ENCODE results near the gene PRKAG2.

DNA sequence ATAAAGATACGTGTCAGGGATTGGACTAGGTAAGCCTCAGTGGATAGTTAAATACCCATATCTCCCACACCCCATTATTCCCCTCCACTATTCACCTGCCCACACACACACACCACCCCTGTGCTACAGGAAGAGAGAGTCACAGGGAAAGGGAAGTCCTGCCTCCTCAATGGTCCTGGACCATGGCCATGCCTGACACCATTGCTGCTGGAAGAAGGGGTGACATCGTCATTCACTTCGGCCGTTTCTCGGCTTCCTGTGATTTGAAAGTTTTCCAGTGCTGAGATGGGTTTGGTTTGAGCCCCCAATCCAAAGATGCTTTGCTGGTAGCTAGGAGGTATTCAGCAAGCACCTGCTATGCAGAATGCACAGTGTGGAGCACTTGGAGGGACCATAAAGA lies 18.5 kb downstream of the PRKAG2 start:
- TF ChIP-seq, protein P1, sequence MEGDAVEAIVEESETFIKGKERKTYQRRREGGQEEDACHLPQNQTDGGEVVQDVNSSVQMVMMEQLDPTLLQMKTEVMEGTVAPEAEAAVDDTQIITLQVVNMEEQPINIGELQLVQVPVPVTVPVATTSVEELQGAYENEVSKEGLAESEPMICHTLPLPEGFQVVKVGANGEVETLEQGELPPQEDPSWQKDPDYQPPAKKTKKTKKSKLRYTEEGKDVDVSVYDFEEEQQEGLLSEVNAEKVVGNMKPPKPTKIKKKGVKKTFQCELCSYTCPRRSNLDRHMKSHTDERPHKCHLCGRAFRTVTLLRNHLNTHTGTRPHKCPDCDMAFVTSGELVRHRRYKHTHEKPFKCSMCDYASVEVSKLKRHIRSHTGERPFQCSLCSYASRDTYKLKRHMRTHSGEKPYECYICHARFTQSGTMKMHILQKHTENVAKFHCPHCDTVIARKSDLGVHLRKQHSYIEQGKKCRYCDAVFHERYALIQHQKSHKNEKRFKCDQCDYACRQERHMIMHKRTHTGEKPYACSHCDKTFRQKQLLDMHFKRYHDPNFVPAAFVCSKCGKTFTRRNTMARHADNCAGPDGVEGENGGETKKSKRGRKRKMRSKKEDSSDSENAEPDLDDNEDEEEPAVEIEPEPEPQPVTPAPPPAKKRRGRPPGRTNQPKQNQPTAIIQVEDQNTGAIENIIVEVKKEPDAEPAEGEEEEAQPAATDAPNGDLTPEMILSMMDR (IDR thresholded peaks at IDR 0.05) = no peak
- TF ChIP-seq POLR2A (IDR thresholded peaks at IDR 0.05) (no peak), POLR2AphosphoS5 (IDR thresholded peaks at IDR 0.05) (no peak)

All from breast epithelium (tissue), 3 donors.